Keratinocyte (primary cell): ENCODE measurements around the gene BRSK2. TPM values are rescaled to one million over a fixed set of nuclear protein-coding genes. Genes with fewer than 3 reads are reported as not detected.

Experiments
- DNase-seq: peaks from one replicate; pipeline ENCODE4 v3.0.0-alpha.2; 2011; ENCODE audit warnings: low read depth, missing footprints, low spot score
- FAIRE-seq: peaks from 2 replicates; lab custom pipeline; 2011; peaks lifted over from hg19 to GRCh38; lab: Jason Lieb, UNC
- H2AFZ ChIP-seq: 2 replicates; pipeline ENCODE4 v1.6.0; 2012; ENCODE audit warnings: low read length, control low read depth, inconsistent platforms; ENCODE audit not compliant: control insufficient read depth
- H3K27ac ChIP-seq: 2 replicates; pipeline ENCODE4 v1.5.1; 2011; ENCODE audit warnings: low read length; ENCODE audit not compliant: control insufficient read depth, insufficient read depth
- H3K27me3 ChIP-seq: 3 replicates; pipeline ENCODE4 v1.6.0; 2011; ENCODE audit warnings: low read length; ENCODE audit not compliant: control insufficient read depth, insufficient read depth; ENCODE audit errors: extremely low read depth
- H3K36me3 ChIP-seq, 2 experiments: 2 replicates in 1 of 2; 3 replicates in 1 of 2; pipeline ENCODE4 v1.5.1; 2011; ENCODE audit warnings: low read length in 2 of 2, mild to moderate bottlenecking in 1 of 2; ENCODE audit not compliant: control insufficient read depth in 2 of 2, insufficient read depth in 2 of 2; ENCODE audit errors: extremely low read depth in 1 of 2
- H3K4me1 ChIP-seq: 3 replicates; pipeline ENCODE4 v1.5.1; 2011; ENCODE audit warnings: low read length; ENCODE audit not compliant: control insufficient read depth, insufficient read depth; ENCODE audit errors: extremely low read depth
- H3K4me2 ChIP-seq: 3 replicates; pipeline ENCODE4 v1.6.0; 2011; ENCODE audit warnings: low read depth, low read length; ENCODE audit not compliant: control insufficient read depth, insufficient read depth; ENCODE audit errors: extremely low read depth
- H3K4me3 ChIP-seq, 3 experiments: fragments of 200-600 bp in 1 of 3; sonication (generic) in 1 of 3; 2 replicates in 2 of 3; 3 replicates in 1 of 3; pipeline ENCODE4 v1.5.1; 2011 to 2016; ENCODE audit warnings: low read length in 3 of 3, mild to moderate bottlenecking in 3 of 3, control low read depth in 2 of 3, inconsistent platforms in 1 of 3, low read depth in 1 of 3, mixed read lengths in 1 of 3, mixed run types in 1 of 3, moderate library complexity in 1 of 3; ENCODE audit not compliant: control insufficient read depth in 2 of 3, insufficient read depth in 2 of 3; ENCODE audit errors: extremely low read depth in 1 of 3
- H3K79me2 ChIP-seq: 2 replicates; pipeline ENCODE4 v1.6.0; 2012; ENCODE audit warnings: low read length; ENCODE audit not compliant: control insufficient read depth, insufficient read depth
- H3K9ac ChIP-seq: 3 replicates; pipeline ENCODE4 v1.6.0; 2011; ENCODE audit warnings: low read length; ENCODE audit not compliant: control insufficient read depth, insufficient read depth; ENCODE audit errors: extremely low read depth
- H3K9me1 ChIP-seq: 3 replicates; pipeline ENCODE4 v1.6.0; 2011; ENCODE audit warnings: low read length; ENCODE audit not compliant: control insufficient read depth, insufficient read depth; ENCODE audit errors: extremely low read depth
- H3K9me3 ChIP-seq: 2 replicates; pipeline ENCODE4 v1.5.1; 2012; ENCODE audit warnings: low read depth, low read length; ENCODE audit not compliant: control insufficient read depth
- H4K20me1 ChIP-seq: 3 replicates; pipeline ENCODE4 v1.6.0; 2011; ENCODE audit warnings: low read length; ENCODE audit not compliant: control insufficient read depth, insufficient read depth; ENCODE audit errors: extremely low read depth
- EZH2 ChIP-seq: IDR thresholded peaks from one replicate; pipeline ENCODE4 v1.6.1; 2012; ENCODE audit warnings: inconsistent platforms, mild to moderate bottlenecking, low read length, moderate library complexity
- dilution Hi-C: fragments of 300-500 bp; cut with MboI; formaldehyde crosslinking; loops from one replicate; pipeline ENCODE4 v1.7.0; 2020; ENCODE audit warnings: low sequenced_read_pairs; ENCODE audit not compliant: extremely low pct_ligation_motif_present
- polyA plus RNA-seq, 5 experiments: library from polyadenylated mRNA; depleted of rRNA in 3 of 5; stranded (reverse) in 3 of 5; stranded (forward) in 1 of 5; unstranded in 1 of 5; fragments of >200 nt; gene quantifications; 1 replicate in 1 of 5; 2 replicates in 3 of 5; 3 replicates in 1 of 5; pipeline versions ENCODE4 v1.2.1 to v1.2.3, GENCODE V29; 2011 to 2012; ENCODE audit warnings: missing spikeins in 2 of 5, low read depth in 1 of 5, low replicate concordance in 1 of 5
- TF ChIP-seq, protein P1 (sequence below), 3 experiments: IDR thresholded peaks in 1 of 3; conservative IDR thresholded peaks in 1 of 3; optimal IDR thresholded peaks in 1 of 3; 2 replicates in 2 of 3; 3 replicates in 1 of 3; pipeline versions ENCODE3 to v1.5.1; 2011; ENCODE audit warnings: low read length in 3 of 3, mild to moderate bottlenecking in 3 of 3, moderate library complexity in 2 of 3, control low read depth in 1 of 3, inconsistent platforms in 1 of 3; ENCODE audit not compliant: insufficient read depth in 2 of 3; ENCODE audit errors: extremely low read depth in 1 of 3

BRSK2 gene
- polyA plus RNA-seq, 1 donor (not counting 4 experiments of a cell fraction or from before 2014, with no cell fraction given): 0.09 TPM

- H3K9ac ChIP-seq: no peak overlapping the region
- no peaks in the 10 kb centered on the region for H4K20me1 ChIP-seq
- no peak overlapping the region for H3K4me3 ChIP-seq
- no peaks in the 10 kb centered on the region for H3K36me3 ChIP-seq
- dilution Hi-C loops: no loop called here
- no peaks in the 10 kb centered on the region for H3K4me1 ChIP-seq
- H2AFZ ChIP-seq: no peak overlapping the region
- H3K27ac ChIP-seq: no peak overlapping the region
- no peaks in the 10 kb centered on the region for H3K9me1 ChIP-seq
- peaks cover 6% of the 10 kb centered on the region for H3K9me3 ChIP-seq
- H3K27me3 ChIP-seq: no peaks in the 10 kb centered on the region
- FAIRE-seq (no peak), DNase-seq (no peak)
- no peaks in the 10 kb centered on the region for H3K79me2 ChIP-seq
- H3K4me2 ChIP-seq: no peak overlapping the region
- TF ChIP-seq, protein P1, sequence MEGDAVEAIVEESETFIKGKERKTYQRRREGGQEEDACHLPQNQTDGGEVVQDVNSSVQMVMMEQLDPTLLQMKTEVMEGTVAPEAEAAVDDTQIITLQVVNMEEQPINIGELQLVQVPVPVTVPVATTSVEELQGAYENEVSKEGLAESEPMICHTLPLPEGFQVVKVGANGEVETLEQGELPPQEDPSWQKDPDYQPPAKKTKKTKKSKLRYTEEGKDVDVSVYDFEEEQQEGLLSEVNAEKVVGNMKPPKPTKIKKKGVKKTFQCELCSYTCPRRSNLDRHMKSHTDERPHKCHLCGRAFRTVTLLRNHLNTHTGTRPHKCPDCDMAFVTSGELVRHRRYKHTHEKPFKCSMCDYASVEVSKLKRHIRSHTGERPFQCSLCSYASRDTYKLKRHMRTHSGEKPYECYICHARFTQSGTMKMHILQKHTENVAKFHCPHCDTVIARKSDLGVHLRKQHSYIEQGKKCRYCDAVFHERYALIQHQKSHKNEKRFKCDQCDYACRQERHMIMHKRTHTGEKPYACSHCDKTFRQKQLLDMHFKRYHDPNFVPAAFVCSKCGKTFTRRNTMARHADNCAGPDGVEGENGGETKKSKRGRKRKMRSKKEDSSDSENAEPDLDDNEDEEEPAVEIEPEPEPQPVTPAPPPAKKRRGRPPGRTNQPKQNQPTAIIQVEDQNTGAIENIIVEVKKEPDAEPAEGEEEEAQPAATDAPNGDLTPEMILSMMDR (optimal IDR thresholded peaks at IDR 0.05 in 1 of 3, IDR thresholded peaks at IDR 0.05 in 1 of 3, conservative IDR thresholded peaks at IDR 0.05 in 1 of 3; ENCODE audit: extremely low read depth in 1 of 3, insufficient read depth in 2 of 3, low read length in 3 of 3): no peak
- TF ChIP-seq EZH2: no peak
These were observed 21.5 kb upstream of the BRSK2 start for GRCh38 chr11:1368216-1368615.

GRCh38 chr11:1368966-1369365 lies 20.8 kb upstream of the BRSK2 start:
- TF ChIP-seq EZH2: no peak
- TF ChIP-seq, protein P1 (optimal IDR thresholded peaks at IDR 0.05 in 1 of 3, IDR thresholded peaks at IDR 0.05 in 1 of 3, conservative IDR thresholded peaks at IDR 0.05 in 1 of 3; ENCODE audit: extremely low read depth in 1 of 3, insufficient read depth in 2 of 3, low read length in 3 of 3): no peak
- FAIRE-seq (no peak), DNase-seq (no peak)
- no peak overlapping the region for H3K4me2 ChIP-seq
- H3K27me3 ChIP-seq: no peaks in the 10 kb centered on the region
- H3K4me1 ChIP-seq: no peaks in the 10 kb centered on the region
- H3K27ac ChIP-seq: no peak overlapping the region
- H2AFZ ChIP-seq: no peak overlapping the region
- no peaks in the 10 kb centered on the region for H3K79me2 ChIP-seq
- peaks cover 2% of the 10 kb centered on the region for H3K9me3 ChIP-seq
- H4K20me1 ChIP-seq: no peaks in the 10 kb centered on the region
- no peak overlapping the region for H3K4me3 ChIP-seq
- no peaks in the 10 kb centered on the region for H3K9me1 ChIP-seq
- dilution Hi-C loops: no loop called here
- no peaks in the 10 kb centered on the region for H3K36me3 ChIP-seq
- no peak overlapping the region for H3K9ac ChIP-seq
